ENCODE data around the gene PHACTR4. TPM values are rescaled to one million over a fixed set of nuclear protein-coding genes. Genes with fewer than 3 reads are reported as not detected.

The PHACTR4 gene
- total RNA-seq (2014; rRNA removed; shearing (Covaris generic)) = 11.7 and 17.3 TPM in 2 replicates

DNA sequence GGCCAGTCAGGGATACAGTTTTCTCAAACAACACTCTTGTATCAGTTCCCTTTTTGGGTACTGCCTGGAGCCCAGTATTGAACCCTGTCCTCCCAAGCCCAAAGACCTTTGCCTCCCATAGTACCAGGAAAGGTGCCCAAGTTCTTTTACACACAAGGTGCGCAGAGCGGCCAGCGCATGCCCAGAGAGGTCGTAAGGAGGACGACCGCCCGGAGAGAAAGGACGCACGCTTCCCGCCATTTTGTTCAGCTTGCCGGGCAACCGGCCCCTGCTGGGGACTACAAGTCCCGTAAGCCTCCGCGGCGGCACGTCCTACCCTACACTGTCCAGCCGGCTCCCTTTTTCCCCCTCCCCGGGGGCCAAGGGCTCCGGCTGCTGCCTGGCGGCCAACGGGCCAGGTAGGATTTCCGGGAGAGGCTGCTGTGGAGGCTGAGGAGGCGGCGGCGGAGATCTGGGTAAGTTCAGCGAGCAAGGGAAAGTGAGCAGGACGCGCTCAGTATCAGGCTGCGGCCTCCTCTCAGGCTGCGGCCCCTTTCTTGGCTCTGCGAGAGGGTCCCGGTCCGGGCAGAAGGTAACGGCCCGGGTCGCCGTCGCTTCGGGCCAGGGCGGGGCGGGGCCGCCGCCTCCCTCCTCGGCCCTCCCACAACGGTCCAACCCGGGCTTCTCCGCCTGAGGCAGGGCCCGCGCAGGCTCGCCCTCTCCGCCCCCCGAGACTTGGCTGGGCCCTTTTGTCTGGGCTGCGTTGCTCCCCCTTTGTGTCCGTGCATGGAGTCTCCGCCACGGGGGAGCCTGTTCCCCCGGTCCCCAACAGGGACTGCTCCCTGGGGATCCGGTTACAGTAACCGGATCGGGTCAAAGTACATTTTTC is at the start of gene PHACTR4:
Gene PHACTR4 (plus strand): TSS at position 370 of the 868 bp plus-strand sequence. CDS start 37,708 bp downstream, outside the sequence.

DNA sequence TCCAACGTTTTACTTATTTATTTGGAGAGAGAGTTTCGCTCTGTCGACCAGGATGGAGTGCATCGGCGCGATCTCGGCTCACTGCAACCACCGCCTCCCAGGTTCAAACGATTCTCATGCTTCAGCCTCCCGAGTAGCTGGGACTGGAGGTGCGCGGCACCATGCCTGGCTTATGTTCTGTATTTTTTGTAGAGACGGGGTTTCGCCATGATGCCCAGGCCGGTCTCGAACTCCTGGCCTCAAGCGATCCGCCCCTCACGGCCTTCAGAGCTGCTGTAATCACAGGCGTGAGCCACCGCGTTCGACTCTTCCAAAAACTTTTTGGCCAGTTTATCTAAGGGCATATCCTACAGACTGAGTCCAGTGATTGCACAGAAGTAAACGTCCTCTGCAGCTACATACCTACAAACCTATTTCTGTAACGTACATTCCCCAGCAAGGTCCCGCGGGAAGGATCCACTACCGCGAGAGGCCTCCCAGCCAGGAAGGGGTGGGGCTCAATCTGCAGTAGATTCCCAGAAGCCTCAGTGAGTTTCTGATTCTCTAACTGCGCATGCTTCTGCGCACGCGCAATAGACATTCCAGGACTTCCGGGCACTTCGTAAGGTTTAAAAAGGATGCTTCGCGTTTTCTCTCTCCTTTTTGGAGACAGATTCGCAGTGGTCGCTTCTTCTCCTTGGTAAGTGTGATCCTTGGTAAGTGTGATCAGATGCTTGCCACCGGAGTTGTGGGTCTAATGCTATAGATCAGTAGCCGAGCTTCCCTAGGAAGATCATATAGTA is 136.1 kb downstream of the PHACTR4 start, which contains the start of gene RCC1:
Gene RCC1 (plus strand): TSS at position 638 of the 782 bp plus-strand sequence. CDS start 23,824 bp downstream, outside the sequence.

Small RNA genes within 50 kb of the gene (small RNA-seq; reads per million reads assigned to genes)
- not detected for gene RF00019
- not detected for gene RNU6ATAC27P
- gene SNORA73A = not detected
- 32.6 reads per million, percentile 94 among the genes with 10 or more reads in this experiment for gene SNORA73B

Other genes with a start within 250 kb of the PHACTR4 start
- gene PTAFR, start 193.1 kb upstream of the PHACTR4 start, total RNA-seq (2014; rRNA removed; shearing (Covaris generic)) = 0.16 TPM in 1 of 2 replicates, not detected in the other
- gene DNAJC8, start 136.7 kb upstream of the PHACTR4 start, total RNA-seq (2014; rRNA removed; shearing (Covaris generic)) = 65.2 and 65.5 TPM in 2 replicates
- 413 and 483 TPM in 2 replicates for gene ATP5IF1, start 133.6 kb upstream of the PHACTR4 start, total RNA-seq (2014; rRNA removed; shearing (Covaris generic))
- 56.5 and 78.7 TPM in 2 replicates for gene SESN2, start 110.2 kb upstream of the PHACTR4 start, total RNA-seq (2014; rRNA removed; shearing (Covaris generic))
- gene MED18, start 40.7 kb upstream of the PHACTR4 start, total RNA-seq (2014; rRNA removed; shearing (Covaris generic)) = 12.4 and 12.8 TPM in 2 replicates
- 79.6 and 80.3 TPM in 2 replicates for gene RCC1, start 136.3 kb downstream of the PHACTR4 start, total RNA-seq (2014; rRNA removed; shearing (Covaris generic))
- 24.7 and 28.3 TPM in 2 replicates for gene TRNAU1AP, start 183.3 kb downstream of the PHACTR4 start, total RNA-seq (2014; rRNA removed; shearing (Covaris generic))
- gene RAB42, start 222.5 kb downstream of the PHACTR4 start, total RNA-seq (2014; rRNA removed; shearing (Covaris generic)) = 0.27 TPM in 1 of 2 replicates, not detected in the other